A549 (cell line): Measurements from ENCODE around the gene PAPPA.

Experiments
- CEBPB ChIP-seq, 2 experiments: fragments of >200 bp in 1 of 2; sonication (Bioruptor Twin) in 1 of 2; formaldehyde crosslinking in 1 of 2; IDR thresholded peaks; 2 replicates each; pipeline ENCODE4 v1.6.1; 2012 to 2016
- CHD4 ChIP-seq: fragments of 200-600 bp; sonication (generic); IDR thresholded peaks from 2 replicates; pipeline ENCODE4 v1.6.1; 2016; ENCODE audit warnings: antibody characterized with exemption, mild to moderate bottlenecking, borderline replicate concordance
- CTCF ChIP-seq: fragments of >200 bp; sonication (Bioruptor Twin); formaldehyde crosslinking; IDR thresholded peaks from 3 replicates; pipeline ENCODE4 v1.5.1; 2016
- MAFK ChIP-seq: fragments of 450-650 bp; IDR thresholded peaks from 2 replicates; pipeline ENCODE4 v1.6.1; 2014; ENCODE audit not compliant: partially characterized antibody
- MAX ChIP-seq: IDR thresholded peaks from 2 replicates; pipeline ENCODE4 v1.6.1; 2012
- NFE2L2 ChIP-seq: fragments of 150-350 bp; conservative IDR thresholded peaks from 2 replicates; pipeline ENCODE4 v1.6.1; 2014; ENCODE audit warnings: low read length
- NPAS2 ChIP-seq: fragments of 250-450 bp; sonication (Bioruptor Pico); IDR thresholded peaks from 2 replicates; pipeline ENCODE4 v1.8.0; 2022; ENCODE audit warnings: mild to moderate bottlenecking, moderate library complexity, borderline replicate concordance
- PBX3 ChIP-seq: IDR thresholded peaks from 2 replicates; pipeline ENCODE4 v1.6.1; 2012
- POLR2A ChIP-seq: IDR thresholded peaks from 2 replicates; pipeline ENCODE4 v1.6.1; 2012; ENCODE audit warnings: mild to moderate bottlenecking, low read length
- RFX5 ChIP-seq: fragments of 450-650 bp; IDR thresholded peaks from 2 replicates; pipeline ENCODE4 v1.7.1; 2014; ENCODE audit warnings: antibody characterized with exemption, mild to moderate bottlenecking, moderate library complexity
- RNF2 ChIP-seq: fragments of 200-600 bp; sonication (generic); IDR thresholded peaks from 2 replicates; pipeline ENCODE4 v1.6.1; 2016; ENCODE audit warnings: low read depth, mild to moderate bottlenecking, antibody characterized with exemption, moderate library complexity, borderline replicate concordance
- USF2 ChIP-seq: fragments of 450-650 bp; IDR thresholded peaks from 2 replicates; pipeline ENCODE4 v1.6.1; 2014; ENCODE audit warnings: antibody characterized with exemption
- ZNF302 ChIP-seq: fragments of 250-450 bp; sonication (Bioruptor Pico); IDR thresholded peaks from 2 replicates; pipeline ENCODE4 v1.9.0; 2021; ENCODE audit warnings: inconsistent platforms, mild to moderate bottlenecking, moderate library complexity

- TF ChIP-seq CTCF, result no peak
- no peak for TF ChIP-seq ZNF302 (CRISPR knock-in tag)
- TF ChIP-seq RFX5, result no peak
- TF ChIP-seq POLR2A, result no peak
- no peak for TF ChIP-seq NPAS2 (CRISPR knock-in tag)
- no peak for TF ChIP-seq CHD4
- no peak for TF ChIP-seq CEBPB (IDR thresholded peaks at IDR 0.05)
- no peak for TF ChIP-seq USF2
- TF ChIP-seq RNF2, result no peak
- TF ChIP-seq MAFK, result no peak
- no peak for TF ChIP-seq PBX3
- no peak for TF ChIP-seq MAX
- no peak for TF ChIP-seq NFE2L2
These were observed 143.8 kb downstream of the PAPPA start for GRCh38 chr9:116297346-116297745.
